Measurements from ENCODE around the gene OSER1.

The OSER1 gene

GRCh38 chr20:44173116-44173515 is 37.5 kb downstream of the OSER1 start:
- no peak for DNase-seq

- DNase-seq: no peak
Observed at GRCh38 chr20:44172572-44172950, 38.0 kb downstream of the OSER1 start.

DNA sequence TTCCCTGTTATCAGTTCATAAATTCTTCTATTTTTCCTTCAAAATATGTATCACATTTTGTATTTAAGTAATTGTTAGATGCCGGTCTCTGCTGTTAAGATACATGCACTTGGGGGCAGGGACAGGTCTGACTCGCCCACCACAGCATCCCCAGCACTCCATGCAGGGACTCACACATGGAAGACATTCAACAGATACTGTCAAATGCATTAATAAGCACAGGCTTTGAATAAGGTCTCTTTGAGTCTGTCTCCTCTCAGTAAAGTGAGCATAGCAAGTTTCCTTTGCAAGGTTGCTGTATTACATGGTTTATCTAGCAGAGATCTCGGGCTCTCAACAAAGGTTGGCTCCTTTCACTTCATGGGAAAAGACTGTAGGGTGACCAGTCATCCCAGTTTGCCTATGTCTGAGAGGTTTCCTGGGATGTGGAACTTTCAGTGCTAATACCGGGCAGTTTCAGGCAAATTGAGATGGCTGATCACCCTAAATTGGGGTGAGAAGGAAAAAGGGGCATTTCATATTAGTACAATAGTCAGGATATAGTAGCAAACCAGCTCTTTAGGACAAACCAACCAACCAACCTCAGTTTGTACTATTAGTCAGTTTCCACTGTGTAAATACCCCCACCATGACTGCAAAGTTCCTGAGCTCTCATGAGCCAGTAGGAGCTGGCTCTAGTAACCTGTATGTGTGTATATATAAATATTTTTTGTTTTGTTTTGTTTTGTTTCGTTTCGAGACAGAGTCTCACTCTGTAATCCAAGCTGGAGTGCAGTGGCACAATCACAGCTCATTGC is 38.6 kb downstream of the OSER1 start:
- DNase-seq: no peak

DNA sequence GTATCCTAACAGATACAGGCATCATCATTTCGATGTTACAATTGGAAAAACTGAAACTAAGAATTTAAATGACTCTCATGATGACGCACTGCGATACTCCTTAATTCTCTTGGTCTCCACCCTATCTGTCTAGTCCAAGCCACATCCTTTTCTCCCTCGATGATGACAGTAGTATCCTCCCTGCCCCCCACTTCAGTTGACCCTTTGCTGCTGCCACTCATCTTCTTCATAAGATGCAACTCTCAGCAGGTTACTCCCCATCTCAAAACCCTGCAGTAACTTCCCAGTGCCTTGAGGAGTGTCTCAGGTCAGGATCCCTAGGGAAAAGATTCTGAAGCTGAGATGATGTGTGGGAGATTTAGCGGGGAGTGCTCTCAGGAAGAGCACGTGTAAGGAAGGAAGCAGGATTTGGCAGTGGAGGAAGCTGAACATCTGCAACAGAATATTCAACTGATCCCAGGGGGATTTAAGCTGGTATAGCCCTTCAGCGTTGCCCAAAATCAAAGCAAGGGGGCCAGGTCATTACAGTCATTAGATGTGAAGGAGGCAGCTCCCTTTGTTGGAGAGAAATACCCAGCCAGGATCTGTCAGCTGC is 39.7 kb downstream of the OSER1 start:
- DNase-seq: no peak

GRCh38 chr20:44167736-44168135 is 42.8 kb downstream of the OSER1 start:
- no peak for DNase-seq

GRCh38 chr20:44166477-44166876 is 44.1 kb downstream of the OSER1 start:
- peak; percentile 39 for DNase-seq

DNA sequence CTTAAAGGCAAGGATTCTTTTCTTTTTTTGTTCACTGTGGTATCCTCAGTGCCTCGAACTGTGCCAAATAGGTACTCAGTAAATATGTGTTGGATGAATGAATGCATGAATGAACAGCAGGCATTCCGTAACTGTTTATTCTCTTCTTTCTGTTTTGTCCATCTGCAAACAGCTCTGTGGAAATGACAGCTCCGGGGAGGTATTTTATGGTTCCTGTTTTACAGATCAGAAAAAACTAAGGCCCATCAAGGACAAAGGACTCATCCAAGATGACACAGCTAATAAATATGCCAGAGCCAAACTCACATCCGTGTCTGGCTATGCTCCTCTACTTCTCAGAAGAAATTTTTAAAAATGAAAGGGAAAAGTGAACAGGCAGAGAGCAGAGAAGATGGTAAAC is 44.6 kb downstream of the OSER1 start:
- DNase-seq: no peak

DNA sequence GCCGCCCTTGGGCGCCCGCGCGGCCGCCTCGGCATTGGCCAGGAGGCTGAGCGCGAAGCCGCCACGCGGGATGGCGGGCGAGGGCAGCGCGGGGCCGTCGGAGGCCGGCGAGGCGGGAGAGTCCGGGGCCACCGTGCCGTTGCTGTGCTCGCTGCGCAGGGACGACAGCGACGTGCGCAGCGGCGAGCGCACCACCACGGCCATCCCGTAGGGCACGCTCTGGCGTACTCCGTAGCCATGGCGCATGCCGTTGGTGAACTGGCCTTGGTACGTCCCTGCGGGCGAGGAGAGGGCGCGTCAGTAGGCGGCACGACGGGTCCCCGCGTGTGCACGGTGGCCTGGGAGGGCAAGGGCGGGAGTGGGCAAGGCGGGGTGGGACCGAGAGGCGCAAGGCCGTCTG is 50.4 kb downstream of the OSER1 start:
- DNase-seq: no peak

- no peak for DNase-seq
Observed at GRCh38 chr20:44159711-44160110, 50.9 kb downstream of the OSER1 start.

DNA sequence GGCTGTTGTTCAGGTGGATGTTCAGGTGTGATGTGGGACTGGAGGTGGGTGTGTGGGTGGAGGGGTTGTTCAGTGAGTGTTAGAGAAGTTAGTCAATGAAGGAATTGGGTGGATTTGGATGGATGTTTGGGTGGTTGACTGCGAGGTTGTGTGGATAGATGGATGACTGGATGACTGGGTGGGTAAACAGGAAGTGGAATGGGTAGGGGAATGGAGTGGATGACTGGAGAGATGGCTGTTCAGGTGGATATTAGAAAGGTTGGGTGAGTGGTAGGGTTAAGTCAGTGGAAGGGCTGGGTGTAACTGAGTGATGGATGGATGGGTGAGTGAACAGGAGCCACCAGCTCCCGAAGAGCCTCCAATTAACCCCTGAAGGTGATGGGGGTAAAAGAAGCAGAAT is 51.4 kb downstream of the OSER1 start:
- DNase-seq: no peak

- no peak for DNase-seq
Observed at GRCh38 chr20:44157061-44157460, 53.5 kb downstream of the OSER1 start.

DNA sequence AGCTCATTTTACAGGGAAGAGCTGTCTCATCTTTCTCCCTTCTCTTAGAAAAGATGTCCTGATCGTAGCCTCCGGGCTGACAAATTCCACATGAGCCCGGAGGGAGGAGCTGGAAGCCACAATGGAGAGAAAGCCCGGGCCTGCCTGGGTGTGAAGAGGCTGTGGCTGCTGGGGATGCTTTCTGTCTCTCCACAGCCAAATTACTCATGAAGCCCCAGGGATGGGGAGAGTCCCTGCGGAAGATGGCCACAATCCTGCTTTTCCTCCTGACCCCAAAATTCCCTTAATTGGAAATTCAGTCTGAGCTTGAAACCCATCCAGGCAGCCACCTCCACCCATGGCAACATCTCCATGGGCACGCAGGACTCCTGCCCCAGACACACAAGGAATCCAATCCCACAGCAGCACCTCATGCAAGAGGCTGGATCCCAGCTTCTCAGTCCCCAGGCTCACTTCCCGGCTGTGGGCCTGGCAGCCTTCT is 56.0 kb downstream of the OSER1 start:
- no peak for DNase-seq

DNA sequence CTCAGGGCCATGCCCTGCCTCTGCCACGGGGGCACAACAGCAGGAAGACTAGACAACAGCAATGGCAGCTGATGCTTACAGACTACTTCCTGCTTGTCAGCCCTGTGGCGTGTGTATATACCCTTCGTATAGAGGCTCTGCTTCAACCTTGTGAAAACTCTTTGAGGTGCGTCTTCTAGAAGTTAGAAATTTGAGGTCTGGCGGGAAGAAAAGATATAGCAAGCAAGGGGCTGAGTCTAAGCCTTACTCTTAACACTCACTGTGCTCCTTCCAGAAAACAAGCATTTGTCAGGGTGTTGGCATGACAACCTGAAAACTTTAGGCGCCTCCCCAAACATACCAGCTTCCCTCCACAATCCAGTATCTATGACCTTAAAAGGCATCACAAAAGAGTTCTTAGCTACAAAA is 56.9 kb downstream of the OSER1 start:
- peak; percentile 20 for DNase-seq

DNA sequence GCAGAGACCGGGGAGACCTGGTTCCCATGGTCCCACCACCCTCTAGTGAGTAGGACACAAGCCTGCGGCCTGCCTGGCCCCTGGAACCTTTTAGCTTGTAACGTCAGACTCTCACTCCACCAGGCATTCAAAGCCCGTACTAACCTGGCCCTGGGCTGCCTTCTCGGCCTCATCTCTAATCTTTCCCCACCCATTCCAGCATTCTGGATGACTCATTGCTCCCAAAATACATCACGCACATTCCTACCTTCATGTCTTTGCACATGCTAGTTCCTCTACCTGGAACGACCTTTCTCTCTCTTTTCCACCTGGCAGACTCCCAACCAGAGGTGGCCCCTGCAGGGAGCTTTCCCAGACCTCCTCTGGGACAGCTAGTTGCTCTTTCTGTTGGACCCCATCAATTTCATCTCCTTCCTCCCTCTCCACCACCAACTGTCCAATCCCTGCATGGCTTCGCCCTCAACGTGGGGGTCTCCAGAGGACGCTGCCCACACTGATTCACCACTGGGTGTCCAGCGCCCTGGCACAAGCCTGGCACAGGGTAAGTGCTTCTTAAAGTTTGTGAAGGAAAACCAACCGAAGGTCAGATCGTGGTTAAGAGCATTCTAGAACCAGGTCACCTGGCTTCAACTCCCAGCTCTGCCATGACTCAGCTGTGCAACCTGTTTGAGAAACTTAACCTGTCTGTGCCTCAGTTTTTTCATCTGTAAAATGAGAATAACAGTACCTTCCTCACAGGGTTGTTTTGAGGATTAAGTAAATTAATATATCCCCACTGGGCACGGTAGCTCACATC is 58.8 kb downstream of the OSER1 start:
- no peak for DNase-seq

DNA sequence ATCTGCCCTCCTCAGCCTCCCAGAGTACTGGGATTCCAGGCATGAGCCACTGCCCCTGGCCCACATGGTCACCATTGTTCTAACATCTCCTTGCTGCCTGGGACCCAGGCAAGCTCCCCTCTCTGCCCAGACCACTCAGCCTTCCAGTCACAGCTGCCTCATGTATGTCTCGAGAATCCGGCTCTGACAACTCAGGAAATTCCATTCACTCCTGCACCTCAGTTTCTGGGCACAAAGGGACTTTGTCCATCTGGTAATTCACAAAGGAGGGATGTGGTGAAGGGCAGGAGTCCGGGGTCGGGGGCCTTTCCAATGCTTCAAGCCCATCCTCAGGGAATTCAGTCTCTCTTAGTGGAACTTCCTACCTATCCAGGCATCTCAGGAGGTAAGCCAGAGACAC is 64.3 kb downstream of the OSER1 start:
- DNase-seq: no peak

All from HCEC 1CT (cell line).